Right ventricle myocardium inferior (tissue), 1 donor: Measurements from ENCODE around the gene APEX1. TPM values are rescaled to one million over a fixed set of nuclear protein-coding genes. Genes with fewer than 3 reads are reported as not detected.

ENCODE experiments used
- ATAC-seq: fragments of 200-7000 bp; cut with Tn5 transposase; one replicate; pipeline ENCODE4 v1.9.1; 2020; ENCODE audit warnings: mild to moderate bottlenecking, moderate library complexity
- DNase-seq: peaks from one replicate; pipeline ENCODE4 v3.0.0; 2021; ENCODE audit errors: missing footprints
- intact Hi-C: fragments of 100-400 bp; cut with DNase I; formaldehyde crosslinking; loops from one replicate; pipeline ENCODE4 v1.11.0; 2022
- long read RNA-seq: library from polyadenylated mRNA; unstranded; transcript quantifications from one replicate; pipeline ENCODE4 v2.0.0, GENCODE V29; 2021
- total RNA-seq: library from RNA; stranded (reverse); fragmentation: NEBNext Ultra II Directional; extraction: Animal tissue kit (Norgen Biotek cat#: 25700); gene quantifications from one replicate; pipeline ENCODE4 v1.2.1, GENCODE V29; 2021
- donor health status: DM: no; HTN: yes; CAD: no; lungs with severe emphysema.

The APEX1 gene
- total RNA-seq, result 67.2 TPM
- long read RNA-seq, transcript APEX1-201 (5 exons, 1,484 nt), result major isoform, 24 of 35 reads
- long read RNA-seq, transcript APEX1-205 (4 exons, 1,603 nt), result minor isoform, 5 of 35 reads
- long read RNA-seq, partial matches to known transcripts, result 0 of 35 reads
- long read RNA-seq, other reads (novel, unspliced or antisense), result 3 of 35 reads

GRCh38 chr14:20454516-20455354 lies at the start of gene APEX1, which contains the start of gene OSGEP:
Gene APEX1 (plus strand): TSS chr14:20455226. CDS start chr14:20455646, 420 bp downstream.
Gene OSGEP (minus strand): TSS chr14:20454812. CDS start chr14:20454683, 129 bp downstream.
- ATAC-seq, result peak; percentile 97
- DNase-seq, result peak; percentile 99
- intact Hi-C loops, result loop anchor here (1.0 kb wide), 1 partner anchor 41 kb away; the partner anchor contains the start of gene TEP1

- no peak for ATAC-seq
- no peak for DNase-seq
- intact Hi-C loops, result no loop called here
Observed at GRCh38 chr14:20409226-20409625, 45.8 kb upstream of the APEX1 start.

- ATAC-seq (no peak), DNase-seq (no peak)
- intact Hi-C loops, result loop anchor here (2.0 to 5.0 kb wide), 2 partner anchors 200 to 270 kb away; partner anchors contain the start of gene RNASE4
Observed at GRCh38 chr14:20412411-20412810, 42.6 kb upstream of the APEX1 start.

- DNase-seq (peak; percentile 95), ATAC-seq (peak; percentile 96)
- intact Hi-C loops, result loop anchor here (1.0 to 5.0 kb wide), 4 partner anchors 41 to 269 kb away; partner anchors contain the start of genes OSGEP, PARP2 and RNASE4
Observed at GRCh38 chr14:20412876-20413743, 41.9 kb upstream of the APEX1 start, which contains the start of gene TEP1. Gene TEP1 (minus strand): TSS chr14:20413501. CDS start chr14:20408439, 5,062 bp downstream.

GRCh38 chr14:20413744-20414082 lies 41.3 kb upstream of the APEX1 start:
- DNase-seq (no peak), ATAC-seq (peak; percentile 18)
- intact Hi-C loops, result loop anchor here (1.0 to 5.0 kb wide), 4 partner anchors 41 to 269 kb away; partner anchors contain the start of genes OSGEP, PARP2 and RNASE4

GRCh38 chr14:20415782-20416206 lies 39.2 kb upstream of the APEX1 start:
- ATAC-seq, result no peak

GRCh38 chr14:20416223-20416622 lies 38.8 kb upstream of the APEX1 start:
- intact Hi-C loops, result no loop called here
- DNase-seq, result no peak
- no peak for ATAC-seq

More at GRCh38 chr14:20415782-20416206, 39.2 kb upstream of the APEX1 start:
- DNase-seq, result no peak
- intact Hi-C loops, result no loop called here

- DNase-seq (no peak), ATAC-seq (no peak)
- intact Hi-C loops, result no loop called here
Observed at GRCh38 chr14:20417250-20418186, 37.5 kb upstream of the APEX1 start.

GRCh38 chr14:20418501-20418909 lies 36.5 kb upstream of the APEX1 start:
- ATAC-seq (no peak), DNase-seq (no peak)
- intact Hi-C loops, result no loop called here

GRCh38 chr14:20419419-20419818 lies 35.6 kb upstream of the APEX1 start:
- no peak for ATAC-seq
- no peak for DNase-seq
- intact Hi-C loops, result no loop called here

GRCh38 chr14:20421267-20421666 lies 33.8 kb upstream of the APEX1 start:
- intact Hi-C loops, result no loop called here

GRCh38 chr14:20422886-20423285 lies 32.1 kb upstream of the APEX1 start:
- ATAC-seq (no peak), DNase-seq (no peak)
- intact Hi-C loops, result no loop called here

More at GRCh38 chr14:20421267-20421666, 33.8 kb upstream of the APEX1 start:
- ATAC-seq (no peak), DNase-seq (no peak)

GRCh38 chr14:20424851-20425250 lies 30.2 kb upstream of the APEX1 start:
- intact Hi-C loops, result no loop called here
- no peak for ATAC-seq
- no peak for DNase-seq

- DNase-seq (no peak), ATAC-seq (peak; percentile 44)
- intact Hi-C loops, result no loop called here
Observed at GRCh38 chr14:20427231-20428009, 27.6 kb upstream of the APEX1 start.

GRCh38 chr14:20428010-20428365 lies 27.0 kb upstream of the APEX1 start:
- peak; percentile 45 for DNase-seq
- intact Hi-C loops, result no loop called here

GRCh38 chr14:20428802-20429201 lies 26.2 kb upstream of the APEX1 start:
- intact Hi-C loops, result no loop called here
- ATAC-seq (no peak), DNase-seq (no peak)

More at GRCh38 chr14:20428010-20428365, 27.0 kb upstream of the APEX1 start:
- no peak for ATAC-seq
